ENCODE results near the gene SLC26A5. TPM values are rescaled to one million over a fixed set of nuclear protein-coding genes. Genes with fewer than 3 reads are reported as not detected.

Gene SLC26A5
- total RNA-seq, 1 experiment from 2014 or later: not detected

DNA sequence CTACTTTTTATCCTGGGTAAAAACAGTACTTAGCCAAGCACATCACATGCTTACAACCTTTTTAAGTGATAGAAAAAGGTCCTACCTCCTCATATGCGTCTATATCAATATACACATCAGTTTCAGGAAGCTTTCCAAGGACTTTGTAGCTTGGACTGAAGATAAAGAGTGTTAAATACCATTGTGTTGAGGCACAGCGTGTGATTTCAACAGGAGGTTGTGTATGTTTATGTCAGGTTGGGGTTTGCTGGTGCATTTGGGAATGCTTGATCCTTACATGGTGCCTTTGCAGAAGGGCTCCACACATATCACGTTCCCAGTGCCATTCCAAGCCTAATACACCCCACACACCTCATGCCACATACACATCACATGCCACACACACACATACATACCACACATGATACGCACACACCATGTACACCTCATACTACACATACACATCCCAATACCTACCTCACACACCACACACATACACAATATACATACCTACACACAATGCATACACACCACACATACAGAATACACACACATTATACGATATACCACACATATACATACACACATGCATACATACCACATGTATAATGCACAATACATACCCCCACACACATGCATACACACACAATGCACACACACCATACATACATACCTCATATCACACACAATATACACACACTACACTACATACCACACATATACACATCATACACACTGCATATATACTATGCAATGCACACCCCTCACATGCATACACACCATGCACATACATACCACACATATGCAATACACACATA lies 65.4 kb downstream of the SLC26A5 start:
- Histone ChIP-seq H3K27me3 (no peaks in the 10 kb centered on the region), H3K36me3 (no peaks in the 10 kb centered on the region), H3K9me3 (no peaks in the 10 kb centered on the region), H3K4me3 (no peak overlapping the region)
- peak; percentile 2 for DNase-seq

- Histone ChIP-seq H3K36me3 (no peaks in the 10 kb centered on the region), H3K4me3 (no peak overlapping the region), H3K27me3 (no peaks in the 10 kb centered on the region), H3K9me3 (no peaks in the 10 kb centered on the region)
- no peak for DNase-seq
Measured at GRCh38 chr7:103379270-103379975, 66.6 kb downstream of the SLC26A5 start.

GRCh38 chr7:103373866-103374643 lies 72.0 kb downstream of the SLC26A5 start:
- H3K9me3 ChIP-seq: no peaks in the 10 kb centered on the region
- H3K27me3 ChIP-seq: no peaks in the 10 kb centered on the region
- DNase-seq: no peak
- no peak overlapping the region for H3K4me3 ChIP-seq
- peaks cover 2% of the 10 kb centered on the region for H3K36me3 ChIP-seq

DNA sequence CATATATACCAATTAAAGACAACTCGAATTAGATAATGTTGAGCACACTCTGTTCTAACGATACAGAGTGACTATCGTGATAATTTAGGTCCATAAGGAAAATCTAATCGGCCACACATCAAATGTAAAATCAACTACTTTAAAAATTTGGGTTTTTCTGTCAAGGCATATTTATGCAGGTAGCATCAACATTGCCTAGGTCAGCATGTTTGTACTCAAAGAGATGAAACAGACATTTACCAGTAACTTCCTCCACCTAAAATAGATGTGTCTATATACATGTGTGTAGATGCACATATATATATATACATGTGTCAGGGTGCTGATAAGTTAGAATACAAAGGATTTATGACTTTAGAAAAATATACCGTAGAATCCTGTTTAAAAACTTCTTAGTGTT lies 76.6 kb downstream of the SLC26A5 start:
- Histone ChIP-seq H3K9me3 (no peaks in the 10 kb centered on the region), H3K36me3 (peaks cover 29% of the 10 kb centered on the region), H3K4me3 (no peak overlapping the region), H3K27me3 (no peaks in the 10 kb centered on the region)
- no peak for DNase-seq

GRCh38 chr7:103349805-103350204 lies 96.2 kb downstream of the SLC26A5 start:
- no peak for DNase-seq
- no peak overlapping the region; the same call in 1 of the 2 replicates for H3K4me3 ChIP-seq
- no peaks in the 10 kb centered on the region for H3K27me3 ChIP-seq
- no peaks in the 10 kb centered on the region for H3K9me3 ChIP-seq
- H3K36me3 ChIP-seq: peaks cover 19% of the 10 kb centered on the region

DNA sequence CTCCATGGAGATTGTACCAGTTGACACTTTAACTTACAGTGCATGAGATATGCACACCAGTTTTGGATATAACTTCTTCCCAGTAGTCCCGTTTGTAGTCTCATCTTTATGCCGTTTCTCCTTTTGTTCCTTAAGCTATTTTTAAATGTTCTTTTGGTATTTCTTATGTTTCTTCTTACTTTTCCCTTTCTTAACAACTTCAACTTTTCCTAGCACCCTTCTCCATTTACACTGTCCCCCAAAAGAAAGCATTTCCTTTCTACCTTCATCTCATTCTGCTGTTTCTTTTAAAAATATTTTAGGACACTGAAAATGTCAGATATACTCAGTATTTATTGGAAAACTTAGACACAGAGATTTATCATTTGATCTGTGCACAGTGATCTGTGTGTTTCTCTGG lies 97.0 kb downstream of the SLC26A5 start:
- Histone ChIP-seq H3K4me3 (peak overlapping the region; percentile 68), H3K27me3 (no peaks in the 10 kb centered on the region), H3K36me3 (peaks cover 18% of the 10 kb centered on the region), H3K9me3 (no peaks in the 10 kb centered on the region)
- no peak for DNase-seq

DNA sequence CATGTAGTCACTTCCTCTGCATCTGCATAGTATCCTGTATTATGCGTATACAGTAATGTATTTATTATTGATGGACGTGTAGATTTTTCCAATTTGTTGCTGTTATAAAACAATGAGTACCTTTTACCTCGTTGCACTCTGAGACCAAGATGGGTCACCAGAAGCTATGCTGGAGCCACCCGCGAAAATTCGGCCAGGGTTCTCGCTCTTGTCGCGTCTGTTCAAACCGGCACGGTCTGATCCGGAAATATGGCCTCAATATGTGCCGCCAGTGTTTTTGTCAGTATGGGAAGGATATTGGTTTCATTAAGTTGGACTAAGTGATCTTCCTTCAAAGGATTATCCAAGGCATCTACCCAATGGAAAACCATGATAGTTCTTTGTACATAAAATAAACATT lies 97.6 kb downstream of the SLC26A5 start:
- Histone ChIP-seq H3K9me3 (no peaks in the 10 kb centered on the region), H3K27me3 (no peaks in the 10 kb centered on the region), H3K4me3 (peak overlapping the region; percentile 68), H3K36me3 (peaks cover 18% of the 10 kb centered on the region)
- DNase-seq: no peak

- H3K36me3 ChIP-seq: peaks cover 15% of the 10 kb centered on the region
- peak; percentile 81 for DNase-seq
- H3K4me3 ChIP-seq: peak within 1 kb of the TSS; percentile 68
- H3K9me3 ChIP-seq: no peaks in the 10 kb centered on the region
- H3K27me3 ChIP-seq: no peaks in the 10 kb centered on the region
Measured at GRCh38 chr7:103347507-103348267, 98.3 kb downstream of the SLC26A5 start, which contains the start of gene PSMC2. Gene PSMC2, plus strand, starts transcription at chr7:103347643. Its CDS starts 69 bp downstream, at chr7:103347712.

DNA sequence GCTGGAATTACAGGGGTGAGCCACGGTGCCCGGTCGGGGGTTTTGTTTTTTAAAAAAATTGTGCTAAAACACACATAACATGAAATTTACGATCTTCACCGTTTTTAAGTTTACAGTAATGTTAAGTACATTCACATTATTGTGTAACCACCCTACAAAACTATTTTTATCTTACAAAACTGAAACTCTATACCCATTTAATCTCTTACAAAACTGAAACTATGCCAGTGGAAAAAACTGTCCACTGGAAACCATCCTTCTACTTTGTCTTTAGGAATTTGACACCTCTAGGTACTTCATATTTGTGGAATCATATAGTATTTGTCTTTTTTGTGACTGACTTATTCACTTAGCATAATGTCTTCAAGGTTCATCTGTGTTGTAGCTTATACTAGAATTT lies 99.6 kb downstream of the SLC26A5 start:
- DNase-seq: no peak
- peaks cover 19% of the 10 kb centered on the region for H3K36me3 ChIP-seq
- H3K27me3 ChIP-seq: no peaks in the 10 kb centered on the region
- H3K4me3 ChIP-seq: peak overlapping the region; percentile 21; the same call in 1 of the 2 replicates
- no peaks in the 10 kb centered on the region for H3K9me3 ChIP-seq

DNA sequence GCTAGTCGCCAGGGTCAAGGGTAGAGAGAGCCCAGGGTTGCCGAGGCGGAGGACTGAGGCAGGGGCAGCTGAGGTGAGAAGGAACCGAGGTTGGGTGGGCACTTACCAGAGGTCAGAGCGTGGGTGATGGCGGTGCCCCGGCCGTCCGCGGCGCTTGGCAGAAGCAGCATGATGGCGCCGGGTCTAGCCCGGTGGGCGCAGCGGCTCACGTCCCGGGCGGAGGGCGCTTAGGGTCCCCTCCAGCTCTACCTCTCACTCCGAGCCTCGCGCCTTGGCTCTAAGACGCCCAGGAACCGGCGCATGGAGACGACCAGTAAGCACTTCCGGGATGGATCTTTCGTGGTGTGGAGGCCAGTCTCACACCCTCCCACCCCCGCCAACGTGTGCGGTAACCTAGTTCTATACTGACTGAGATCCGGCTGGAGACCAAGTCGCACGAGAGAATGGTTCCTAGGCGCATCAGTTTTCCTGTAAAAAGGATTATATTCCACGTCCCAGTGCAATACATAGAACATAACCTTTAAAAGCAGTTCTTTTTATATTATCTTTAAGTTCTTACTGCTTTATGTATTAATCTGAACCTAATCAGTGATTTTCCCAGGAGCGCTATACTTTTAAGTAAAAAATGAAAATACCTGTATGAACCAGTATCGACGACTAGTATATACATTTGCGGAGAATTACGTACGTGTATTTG lies 101.4 kb downstream of the SLC26A5 start, which contains the start of gene DNAJC2:
DNAJC2 (minus strand) TSS at position 315 of the 697 bp plus-strand sequence; CDS start at position 170, 145 bp downstream.
- Histone ChIP-seq H3K36me3 (peaks cover 30% of the 10 kb centered on the region), H3K9me3 (no peaks in the 10 kb centered on the region), H3K4me3 (peak within 1 kb of the TSS; percentile 87), H3K27me3 (no peaks in the 10 kb centered on the region)
- peak; percentile 86 for DNase-seq

- Histone ChIP-seq H3K9me3 (no peaks in the 10 kb centered on the region), H3K27me3 (no peaks in the 10 kb centered on the region), H3K4me3 (peak overlapping the region; percentile 87), H3K36me3 (peaks cover 34% of the 10 kb centered on the region)
- DNase-seq: peak; percentile 37
Measured at GRCh38 chr7:103343758-103344452, 102.1 kb downstream of the SLC26A5 start.

DNA sequence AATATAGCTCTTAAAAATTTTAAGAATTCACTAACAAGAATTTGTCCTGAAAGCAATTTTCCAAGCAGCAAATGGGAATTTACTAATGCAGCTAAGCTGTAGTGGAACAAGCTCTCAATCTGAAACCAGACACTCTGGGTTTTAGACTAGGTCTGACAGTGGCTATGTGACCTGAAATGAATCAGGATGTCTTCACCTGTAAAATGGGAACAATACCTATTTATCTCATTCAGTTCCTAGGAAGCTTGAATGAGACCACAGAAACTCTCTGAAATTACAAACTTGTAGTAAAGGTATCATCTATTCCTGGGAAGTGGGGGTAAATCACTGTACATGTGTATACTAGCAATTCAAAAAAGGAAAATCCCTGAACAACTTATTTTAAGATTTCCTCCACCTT lies 102.7 kb downstream of the SLC26A5 start:
- no peaks in the 10 kb centered on the region for H3K27me3 ChIP-seq
- peak overlapping the region; percentile 87 for H3K4me3 ChIP-seq
- H3K36me3 ChIP-seq: peaks cover 35% of the 10 kb centered on the region
- DNase-seq: no peak
- no peaks in the 10 kb centered on the region for H3K9me3 ChIP-seq

GRCh38 chr7:103341466-103341865 lies 104.5 kb downstream of the SLC26A5 start:
- H3K4me3 ChIP-seq: no peak overlapping the region
- peaks cover 46% of the 10 kb centered on the region for H3K36me3 ChIP-seq
- DNase-seq: no peak
- no peaks in the 10 kb centered on the region for H3K9me3 ChIP-seq
- H3K27me3 ChIP-seq: no peaks in the 10 kb centered on the region

GRCh38 chr7:103338864-103339263 lies 107.1 kb downstream of the SLC26A5 start:
- Histone ChIP-seq H3K4me3 (no peak overlapping the region), H3K36me3 (peaks cover 55% of the 10 kb centered on the region), H3K9me3 (no peaks in the 10 kb centered on the region), H3K27me3 (no peaks in the 10 kb centered on the region)
- no peak for DNase-seq

DNA sequence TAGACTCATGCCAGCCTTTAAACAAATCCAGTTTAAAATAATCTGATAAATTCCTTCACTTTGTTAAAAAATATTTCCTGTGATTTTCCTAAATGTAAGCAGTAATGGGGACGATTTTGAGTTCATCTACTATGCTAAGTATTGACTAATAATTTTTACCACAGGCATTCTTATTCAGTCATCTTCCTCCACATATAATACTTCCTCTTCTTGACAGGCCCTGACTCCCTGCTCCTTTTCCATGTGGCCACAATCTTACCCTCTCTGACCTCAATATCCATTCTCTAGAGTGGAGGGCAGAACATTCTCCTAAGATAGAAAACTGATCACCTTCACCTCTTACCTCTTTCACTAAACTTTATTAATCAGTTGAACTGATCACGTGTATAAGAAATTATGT lies 109.2 kb downstream of the SLC26A5 start:
- Histone ChIP-seq H3K9me3 (no peaks in the 10 kb centered on the region), H3K36me3 (peaks cover 56% of the 10 kb centered on the region), H3K4me3 (no peak overlapping the region), H3K27me3 (no peaks in the 10 kb centered on the region)
- DNase-seq: no peak
